HL-60 (cell line): ENCODE data around the gene TSEN2.

Source experiments
- DNase-seq, 2 experiments: peaks; one replicate each; pipeline ENCODE4 v3.0.0-alpha.2; 2010 to 2020; ENCODE audit warnings: low read depth in 1 of 2, low spot score in 1 of 2
- H3K27ac ChIP-seq: fragments of 250-450 bp; sonication (Bioruptor Pico); replicated peaks from 2 replicates; pipeline ENCODE4 v1.5.1; 2020; ENCODE audit warnings: mild to moderate bottlenecking, moderate library complexity
- H3K27me3 ChIP-seq: fragments of 250-450 bp; sonication (Bioruptor Pico); 2 replicates; pipeline ENCODE4 v1.5.1; 2021; ENCODE audit warnings: mild to moderate bottlenecking, moderate library complexity; ENCODE audit not compliant: insufficient read depth, poor library complexity, severe bottlenecking
- H3K4me3 ChIP-seq: replicated peaks from 2 replicates; pipeline ENCODE4 v1.5.1; 2011; ENCODE audit warnings: mild to moderate bottlenecking, control low read depth, low read length; ENCODE audit not compliant: insufficient read depth
- GABPA ChIP-seq: IDR thresholded peaks from 2 replicates; pipeline ENCODE4 v1.6.1; 2012; ENCODE audit warnings: low read depth
- POLR2AphosphoS5 ChIP-seq: IDR thresholded peaks from 2 replicates; pipeline ENCODE4 v1.6.1; 2012; ENCODE audit warnings: low read depth
- SPI1 ChIP-seq: IDR thresholded peaks from 2 replicates; pipeline ENCODE4 v1.6.1; 2012; ENCODE audit warnings: low read depth, mild to moderate bottlenecking, borderline replicate concordance
- TF ChIP-seq, protein P1 (sequence below): IDR thresholded peaks from one replicate; pipeline ENCODE4 v1.5.1; 2011; ENCODE audit warnings: low read length, control low read depth, inconsistent platforms; ENCODE audit not compliant: insufficient read depth
- TF ChIP-seq, protein P2 (sequence below): IDR thresholded peaks from 2 replicates; pipeline ENCODE4 v1.6.1; 2012; ENCODE audit warnings: low read depth; ENCODE audit not compliant: insufficient replicate concordance

Gene TSEN2

DNA sequence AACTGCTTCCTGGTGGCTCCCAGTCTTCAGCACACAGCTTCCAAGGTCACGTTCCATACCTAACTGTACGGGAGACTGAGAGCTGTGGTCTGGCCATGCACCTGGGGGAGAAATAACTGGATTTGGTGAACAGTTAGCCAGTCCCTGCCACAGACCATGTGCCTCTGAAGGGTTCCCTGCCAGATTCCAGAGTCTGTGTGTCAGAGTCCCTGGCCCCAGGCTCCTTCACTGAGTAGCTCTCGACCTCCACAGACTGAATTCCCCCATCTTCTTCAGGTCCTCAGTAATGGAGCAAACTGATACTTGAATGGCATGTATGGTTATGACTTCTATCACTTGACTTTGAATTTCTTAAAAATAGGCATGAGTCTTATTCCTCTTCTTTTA is 43.5 kb downstream of the TSEN2 start:
- TF ChIP-seq, protein P1, sequence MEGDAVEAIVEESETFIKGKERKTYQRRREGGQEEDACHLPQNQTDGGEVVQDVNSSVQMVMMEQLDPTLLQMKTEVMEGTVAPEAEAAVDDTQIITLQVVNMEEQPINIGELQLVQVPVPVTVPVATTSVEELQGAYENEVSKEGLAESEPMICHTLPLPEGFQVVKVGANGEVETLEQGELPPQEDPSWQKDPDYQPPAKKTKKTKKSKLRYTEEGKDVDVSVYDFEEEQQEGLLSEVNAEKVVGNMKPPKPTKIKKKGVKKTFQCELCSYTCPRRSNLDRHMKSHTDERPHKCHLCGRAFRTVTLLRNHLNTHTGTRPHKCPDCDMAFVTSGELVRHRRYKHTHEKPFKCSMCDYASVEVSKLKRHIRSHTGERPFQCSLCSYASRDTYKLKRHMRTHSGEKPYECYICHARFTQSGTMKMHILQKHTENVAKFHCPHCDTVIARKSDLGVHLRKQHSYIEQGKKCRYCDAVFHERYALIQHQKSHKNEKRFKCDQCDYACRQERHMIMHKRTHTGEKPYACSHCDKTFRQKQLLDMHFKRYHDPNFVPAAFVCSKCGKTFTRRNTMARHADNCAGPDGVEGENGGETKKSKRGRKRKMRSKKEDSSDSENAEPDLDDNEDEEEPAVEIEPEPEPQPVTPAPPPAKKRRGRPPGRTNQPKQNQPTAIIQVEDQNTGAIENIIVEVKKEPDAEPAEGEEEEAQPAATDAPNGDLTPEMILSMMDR, result no peak
- TF ChIP-seq POLR2AphosphoS5, result no peak
- no peak for TF ChIP-seq GABPA
- TF ChIP-seq, protein P2, sequence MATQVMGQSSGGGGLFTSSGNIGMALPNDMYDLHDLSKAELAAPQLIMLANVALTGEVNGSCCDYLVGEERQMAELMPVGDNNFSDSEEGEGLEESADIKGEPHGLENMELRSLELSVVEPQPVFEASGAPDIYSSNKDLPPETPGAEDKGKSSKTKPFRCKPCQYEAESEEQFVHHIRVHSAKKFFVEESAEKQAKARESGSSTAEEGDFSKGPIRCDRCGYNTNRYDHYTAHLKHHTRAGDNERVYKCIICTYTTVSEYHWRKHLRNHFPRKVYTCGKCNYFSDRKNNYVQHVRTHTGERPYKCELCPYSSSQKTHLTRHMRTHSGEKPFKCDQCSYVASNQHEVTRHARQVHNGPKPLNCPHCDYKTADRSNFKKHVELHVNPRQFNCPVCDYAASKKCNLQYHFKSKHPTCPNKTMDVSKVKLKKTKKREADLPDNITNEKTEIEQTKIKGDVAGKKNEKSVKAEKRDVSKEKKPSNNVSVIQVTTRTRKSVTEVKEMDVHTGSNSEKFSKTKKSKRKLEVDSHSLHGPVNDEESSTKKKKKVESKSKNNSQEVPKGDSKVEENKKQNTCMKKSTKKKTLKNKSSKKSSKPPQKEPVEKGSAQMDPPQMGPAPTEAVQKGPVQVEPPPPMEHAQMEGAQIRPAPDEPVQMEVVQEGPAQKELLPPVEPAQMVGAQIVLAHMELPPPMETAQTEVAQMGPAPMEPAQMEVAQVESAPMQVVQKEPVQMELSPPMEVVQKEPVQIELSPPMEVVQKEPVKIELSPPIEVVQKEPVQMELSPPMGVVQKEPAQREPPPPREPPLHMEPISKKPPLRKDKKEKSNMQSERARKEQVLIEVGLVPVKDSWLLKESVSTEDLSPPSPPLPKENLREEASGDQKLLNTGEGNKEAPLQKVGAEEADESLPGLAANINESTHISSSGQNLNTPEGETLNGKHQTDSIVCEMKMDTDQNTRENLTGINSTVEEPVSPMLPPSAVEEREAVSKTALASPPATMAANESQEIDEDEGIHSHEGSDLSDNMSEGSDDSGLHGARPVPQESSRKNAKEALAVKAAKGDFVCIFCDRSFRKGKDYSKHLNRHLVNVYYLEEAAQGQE, result no peak
- no peak for TF ChIP-seq SPI1
- no peak for DNase-seq
- no peak overlapping the region for H3K4me3 ChIP-seq
- H3K27me3 ChIP-seq, result no peaks in the 10 kb centered on the region
- H3K27ac ChIP-seq, result no peak overlapping the region

DNA sequence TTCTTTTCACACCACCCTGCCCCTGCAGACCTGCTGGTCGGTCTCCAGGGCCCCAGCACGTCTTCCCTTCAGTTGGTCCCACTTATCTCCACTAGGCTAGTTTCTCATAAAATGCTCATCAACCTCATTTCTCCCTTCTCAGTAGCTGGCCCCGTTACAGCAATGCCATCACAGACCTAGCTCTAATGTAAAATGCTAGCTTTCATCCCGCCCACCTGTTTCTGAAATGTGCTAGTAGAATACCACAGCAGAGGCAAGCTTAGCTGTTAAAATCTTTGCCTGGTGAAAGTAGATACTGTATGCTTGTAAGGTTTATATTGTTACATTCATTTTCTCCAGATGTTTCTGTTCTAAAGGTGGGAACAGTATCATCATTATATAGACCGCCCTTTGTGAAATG is 47.9 kb downstream of the TSEN2 start:
- TF ChIP-seq, protein P1, result no peak
- TF ChIP-seq, protein P2, result no peak
- TF ChIP-seq SPI1, result no peak
- no peak for TF ChIP-seq GABPA
- TF ChIP-seq POLR2AphosphoS5, result no peak
- no peak for DNase-seq
- Histone ChIP-seq H3K4me3 (no peak overlapping the region), H3K27me3 (no peaks in the 10 kb centered on the region), H3K27ac (no peak overlapping the region)

DNA sequence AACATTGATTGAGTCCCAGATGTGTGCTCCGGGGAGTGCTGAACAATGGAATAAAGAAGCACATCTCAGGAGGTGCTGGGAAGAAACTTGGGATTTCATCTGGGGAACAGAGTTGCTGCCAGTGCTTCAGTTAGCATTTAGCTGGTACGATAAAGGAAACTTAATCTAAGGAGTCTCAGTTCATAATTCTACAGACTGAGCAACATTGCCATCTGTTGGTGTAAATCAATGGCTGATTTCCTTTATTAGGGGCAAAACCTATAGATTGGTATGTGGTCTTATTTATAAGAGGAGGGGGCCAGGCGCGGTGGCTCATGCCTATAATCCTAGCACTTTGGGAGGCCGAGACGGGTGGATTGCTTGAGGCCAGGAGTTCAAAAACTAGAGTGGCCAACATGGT is 52.1 kb downstream of the TSEN2 start:
- H3K27ac ChIP-seq, result no peak overlapping the region
- DNase-seq, result no peak
- H3K27me3 ChIP-seq, result no peaks in the 10 kb centered on the region
- no peak overlapping the region for H3K4me3 ChIP-seq
- TF ChIP-seq SPI1 (no peak), POLR2AphosphoS5 (no peak), GABPA (no peak)
- TF ChIP-seq, protein P1, result no peak
- TF ChIP-seq, protein P2, result no peak
